Activated gamma-delta T cell (primary cell): ENCODE data around the gene NAA38.

Experiments used
- DNase-seq: peaks from one replicate; lab custom pipeline; 2025; lab: John Stamatoyannopoulos, UW
- total RNA-seq, 2 donors: gene quantifications; one replicate each; lab custom pipeline; 2026; lab: John Stamatoyannopoulos, UW

NAA38 gene, protein sequence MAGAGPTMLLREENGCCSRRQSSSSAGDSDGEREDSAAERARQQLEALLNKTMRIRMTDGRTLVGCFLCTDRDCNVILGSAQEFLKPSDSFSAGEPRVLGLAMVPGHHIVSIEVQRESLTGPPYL
- 13.3 to 16.8 reads per million in 2 donors for total RNA-seq

DNA sequence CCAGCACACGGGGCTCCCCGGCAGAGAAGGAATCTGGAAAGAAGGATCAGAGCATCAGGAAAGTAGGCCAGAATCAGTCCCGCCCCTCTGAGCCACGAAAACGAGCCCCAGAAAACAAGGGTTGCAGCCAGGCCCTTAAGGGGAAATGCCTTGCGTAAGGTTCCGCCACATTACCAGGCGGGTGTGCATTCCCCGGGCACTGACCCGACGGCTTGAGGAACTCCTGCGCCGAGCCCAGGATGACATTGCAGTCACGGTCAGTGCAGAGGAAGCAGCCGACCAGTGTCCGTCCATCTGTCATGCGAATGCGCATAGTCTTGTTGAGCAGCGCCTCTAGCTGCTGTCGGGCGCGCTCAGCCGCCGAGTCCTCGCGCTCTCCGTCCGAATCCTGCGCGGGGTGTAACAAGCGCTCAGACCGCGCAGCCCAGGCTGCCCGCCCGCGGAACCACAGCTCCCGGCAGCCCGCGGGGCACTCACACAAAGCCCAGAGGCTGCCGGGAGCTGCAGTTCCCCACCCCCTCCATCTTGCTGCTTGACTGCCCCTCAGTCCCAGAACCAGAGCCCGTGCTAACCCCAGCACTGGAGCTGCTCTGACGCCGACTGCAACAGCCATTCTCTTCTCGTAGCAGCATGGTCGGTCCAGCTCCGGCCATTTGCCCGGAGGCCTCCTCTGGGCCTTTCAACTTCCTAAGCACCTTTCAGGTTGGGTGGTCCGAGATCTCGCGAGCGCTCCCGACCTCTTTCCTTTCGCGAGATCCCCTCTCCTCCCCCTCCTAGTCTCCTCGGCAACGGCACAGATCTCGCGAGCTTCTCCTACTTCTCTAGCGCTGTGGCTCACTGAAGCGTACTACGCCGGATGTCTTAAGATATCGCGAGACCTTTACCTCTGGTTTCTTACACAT lies at the start of gene NAA38:
NAA38 (minus strand) TSS at position 749 of the 902 bp plus-strand sequence; CDS start at position 653, 96 bp downstream.
- DNase-seq = peak; percentile 81

DNA sequence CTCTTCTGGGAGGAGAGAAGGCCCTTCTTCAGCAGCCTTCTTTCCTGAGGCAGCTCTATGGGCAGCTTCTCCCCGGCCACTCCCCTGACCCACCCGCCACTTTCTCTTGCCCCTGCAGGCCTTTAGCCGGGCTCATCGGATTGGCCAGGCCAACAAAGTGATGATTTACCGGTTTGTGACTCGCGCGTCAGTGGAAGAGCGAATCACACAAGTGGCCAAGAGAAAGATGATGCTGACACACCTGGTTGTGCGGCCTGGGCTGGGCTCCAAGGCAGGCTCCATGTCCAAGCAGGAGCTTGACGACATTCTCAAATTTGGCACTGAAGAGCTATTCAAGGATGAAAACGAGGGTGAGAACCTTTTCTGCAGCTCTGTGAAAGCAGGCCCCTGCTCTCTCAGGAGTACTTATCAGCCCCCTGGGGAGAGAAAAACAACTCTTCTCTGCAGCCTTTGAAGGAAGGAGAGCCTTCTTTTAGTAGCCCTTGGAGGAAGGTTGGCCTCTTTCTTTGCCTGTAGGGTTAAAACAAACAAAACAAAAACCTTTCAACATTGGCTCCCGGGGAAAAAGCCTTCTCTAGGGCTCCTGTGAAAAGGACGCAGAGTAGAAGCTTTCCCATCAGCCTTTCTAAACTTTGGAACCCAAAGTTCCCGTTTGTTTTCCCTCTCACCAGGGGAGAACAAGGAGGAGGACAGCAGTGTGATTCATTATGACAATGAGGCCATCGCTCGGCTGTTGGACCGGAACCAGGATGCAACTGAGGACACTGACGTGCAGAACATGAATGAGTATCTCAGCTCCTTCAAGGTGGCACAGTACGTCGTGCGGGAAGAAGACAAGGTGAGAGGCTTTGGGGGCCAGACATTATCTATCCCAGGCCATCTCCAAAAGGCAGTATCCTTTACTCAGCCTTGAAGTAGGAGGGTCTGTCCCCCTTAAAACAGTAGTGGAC lies 46.1 kb upstream of the NAA38 start:
- no peak for DNase-seq

DNA sequence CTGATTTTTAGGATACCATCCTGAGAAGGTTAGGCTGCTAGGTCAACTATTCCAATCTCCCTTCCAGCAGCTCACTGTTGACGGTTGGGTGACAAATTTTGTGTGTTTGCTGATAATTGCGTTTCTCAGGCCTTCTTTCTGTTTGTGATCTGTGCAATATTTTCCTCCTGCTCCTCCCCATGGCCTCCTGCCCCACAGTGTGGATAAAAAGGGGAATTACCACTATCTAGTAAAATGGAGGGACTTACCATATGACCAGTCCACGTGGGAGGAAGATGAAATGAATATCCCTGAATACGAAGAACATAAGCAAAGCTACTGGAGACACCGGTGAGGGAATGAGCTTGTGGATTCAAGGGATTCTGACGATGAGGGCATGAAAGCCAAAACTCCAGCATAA lies 40.4 kb upstream of the NAA38 start:
- no peak for DNase-seq

DNA sequence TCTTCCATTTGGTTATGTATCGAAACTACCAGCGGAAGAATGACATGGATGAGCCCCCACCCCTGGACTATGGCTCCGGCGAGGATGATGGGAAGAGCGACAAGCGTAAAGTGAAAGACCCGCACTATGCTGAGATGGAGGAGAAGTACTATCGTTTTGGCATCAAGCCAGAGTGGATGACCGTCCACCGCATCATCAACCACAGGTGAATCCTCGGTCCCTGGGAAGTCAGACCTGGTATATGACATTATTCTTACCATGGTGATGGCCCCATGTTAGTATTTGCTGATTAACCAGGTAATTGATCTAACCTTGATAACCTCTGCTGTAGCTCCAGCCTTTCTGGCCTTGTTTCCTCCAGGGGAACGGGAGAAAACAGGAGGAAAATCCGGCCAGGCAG lies 39.7 kb upstream of the NAA38 start:
- DNase-seq = no peak

DNA sequence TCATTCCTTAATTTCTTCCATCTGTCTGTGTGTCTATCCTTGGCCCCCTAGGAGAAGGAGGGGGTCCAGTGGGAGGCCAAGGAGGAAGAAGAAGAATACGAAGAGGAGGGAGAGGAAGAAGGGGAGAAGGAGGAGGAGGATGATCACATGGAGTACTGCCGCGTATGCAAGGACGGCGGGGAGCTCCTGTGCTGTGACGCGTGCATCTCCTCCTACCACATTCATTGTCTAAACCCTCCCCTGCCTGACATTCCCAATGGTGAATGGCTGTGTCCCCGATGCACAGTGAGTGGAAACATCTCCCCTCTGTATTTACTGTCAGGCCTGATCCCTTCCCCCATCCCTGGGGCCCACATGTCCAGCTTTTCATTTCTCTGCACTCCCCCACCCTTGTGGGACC lies 37.5 kb upstream of the NAA38 start:
- DNase-seq = no peak

DNA sequence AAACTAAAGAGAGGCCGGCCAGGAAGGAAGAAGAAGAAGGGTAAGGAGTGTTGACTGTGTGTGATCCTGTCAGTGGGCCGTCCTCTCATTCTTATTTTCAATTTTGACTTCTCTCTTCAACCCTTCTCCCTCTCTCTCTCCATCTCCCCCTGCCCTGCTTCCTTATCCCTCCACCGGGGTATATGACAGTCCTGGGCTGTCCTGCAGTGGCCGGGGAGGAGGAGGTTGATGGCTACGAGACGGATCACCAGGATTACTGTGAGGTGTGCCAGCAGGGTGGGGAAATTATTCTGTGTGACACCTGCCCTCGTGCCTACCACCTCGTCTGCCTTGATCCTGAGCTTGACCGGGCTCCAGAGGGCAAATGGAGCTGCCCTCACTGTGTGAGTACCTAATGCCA lies 36.9 kb upstream of the NAA38 start:
- DNase-seq = no peak

DNA sequence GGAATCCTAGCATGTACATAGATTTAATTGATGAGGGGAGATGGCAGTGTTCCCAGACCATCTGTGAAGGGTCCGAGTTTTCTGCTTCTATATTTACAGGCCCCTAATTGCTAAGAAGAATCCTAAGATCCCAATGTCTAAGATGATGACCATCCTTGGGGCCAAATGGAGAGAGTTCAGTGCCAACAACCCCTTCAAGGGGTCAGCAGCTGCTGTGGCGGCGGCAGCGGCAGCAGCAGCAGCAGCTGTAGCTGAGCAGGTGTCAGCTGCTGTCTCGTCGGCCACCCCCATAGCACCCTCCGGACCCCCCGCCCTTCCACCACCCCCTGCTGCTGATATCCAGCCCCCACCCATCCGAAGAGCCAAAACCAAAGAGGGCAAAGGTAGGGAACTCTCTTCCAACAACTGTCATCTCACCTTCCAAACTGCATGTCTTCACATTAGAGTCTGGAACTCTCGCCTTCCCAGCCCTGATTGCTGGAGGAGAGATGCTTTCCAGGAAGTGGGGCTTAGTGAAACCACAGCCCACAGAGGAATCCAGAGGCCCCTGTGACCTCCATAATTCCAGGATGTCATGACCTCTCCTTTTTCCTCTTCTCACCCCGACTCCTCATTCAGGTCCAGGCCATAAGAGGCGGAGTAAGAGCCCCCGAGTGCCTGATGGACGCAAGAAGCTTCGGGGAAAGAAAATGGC lies 36.0 kb upstream of the NAA38 start:
- no peak for DNase-seq

DNA sequence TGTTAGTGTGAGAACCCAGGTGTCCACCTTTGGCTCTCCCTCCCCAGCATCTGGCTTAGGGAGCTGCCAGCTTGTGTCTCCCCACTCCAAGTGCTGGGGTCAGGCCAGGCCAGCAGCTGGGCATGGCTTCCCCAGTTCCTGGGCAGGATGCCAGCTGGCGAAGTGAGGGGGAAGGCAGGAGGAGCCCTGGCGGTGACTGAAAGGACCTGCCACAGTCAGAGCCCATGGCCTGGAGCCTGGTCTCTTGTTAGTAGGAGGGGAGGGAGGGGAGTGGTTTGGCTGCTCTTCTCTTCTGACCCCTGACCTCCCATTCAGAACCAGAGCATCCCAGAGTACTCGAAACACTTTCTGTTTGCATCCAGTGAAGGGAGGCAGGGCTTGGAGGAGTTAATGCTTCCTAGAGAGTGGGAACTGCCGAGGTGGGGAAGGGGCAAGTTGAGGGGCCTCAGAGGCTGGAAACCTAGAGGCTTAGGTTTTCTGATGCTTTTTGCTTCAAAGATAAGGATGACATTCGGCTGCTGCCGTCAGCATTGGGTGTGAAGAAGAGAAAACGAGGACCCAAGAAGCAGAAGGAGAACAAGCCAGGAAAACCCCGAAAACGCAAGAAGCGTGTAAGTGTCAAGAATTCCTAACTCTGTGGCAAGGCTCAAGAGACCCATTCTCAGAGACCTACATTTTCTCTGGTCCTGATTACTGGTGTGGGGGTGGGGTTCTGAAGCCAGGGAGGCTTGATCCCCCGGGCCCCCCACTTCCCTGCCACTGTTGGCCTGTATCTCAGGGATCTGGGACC lies 32.0 kb upstream of the NAA38 start:
- DNase-seq = no peak

DNA sequence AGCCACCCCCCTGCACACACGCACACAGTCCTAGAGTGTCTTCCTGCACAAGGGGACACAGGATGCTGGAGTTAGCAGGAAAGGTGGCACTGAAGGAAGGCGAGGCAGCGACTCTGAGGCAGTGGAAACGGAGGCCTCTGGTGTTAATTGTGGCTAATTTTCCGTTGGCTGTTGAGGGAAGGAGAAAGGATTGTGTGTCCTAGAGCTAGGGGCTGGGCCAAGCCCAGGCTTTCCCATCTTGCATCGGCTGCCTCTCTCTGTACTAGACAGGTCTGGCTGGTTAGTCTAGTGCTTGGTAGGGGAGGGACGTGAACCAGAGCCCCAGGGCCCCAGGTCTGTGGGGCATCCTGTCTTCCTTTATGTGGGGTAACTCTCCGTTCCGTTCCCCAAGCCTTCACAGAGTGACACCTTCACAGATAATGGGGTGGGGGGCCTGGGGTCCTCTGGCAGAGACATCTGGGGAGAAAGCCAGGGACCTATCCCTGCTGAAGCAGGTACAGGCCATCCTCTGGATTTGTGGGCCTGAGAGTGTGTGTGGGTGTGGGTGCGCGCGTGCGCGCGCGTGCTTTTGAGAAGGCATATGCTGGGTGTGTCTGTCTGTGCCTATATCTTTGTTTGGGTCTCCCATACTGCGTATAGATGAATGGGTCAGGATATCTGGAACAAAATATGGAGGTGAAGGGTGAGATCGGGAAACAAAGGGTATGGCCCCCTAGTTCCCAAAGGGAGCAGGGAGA lies 31.0 kb upstream of the NAA38 start, which contains the start of gene CHD3:
CHD3 (plus strand) TSS at position 606 of the 737 bp plus-strand sequence. CDS start 212 bp downstream, outside the sequence.
- DNase-seq = no peak

DNA sequence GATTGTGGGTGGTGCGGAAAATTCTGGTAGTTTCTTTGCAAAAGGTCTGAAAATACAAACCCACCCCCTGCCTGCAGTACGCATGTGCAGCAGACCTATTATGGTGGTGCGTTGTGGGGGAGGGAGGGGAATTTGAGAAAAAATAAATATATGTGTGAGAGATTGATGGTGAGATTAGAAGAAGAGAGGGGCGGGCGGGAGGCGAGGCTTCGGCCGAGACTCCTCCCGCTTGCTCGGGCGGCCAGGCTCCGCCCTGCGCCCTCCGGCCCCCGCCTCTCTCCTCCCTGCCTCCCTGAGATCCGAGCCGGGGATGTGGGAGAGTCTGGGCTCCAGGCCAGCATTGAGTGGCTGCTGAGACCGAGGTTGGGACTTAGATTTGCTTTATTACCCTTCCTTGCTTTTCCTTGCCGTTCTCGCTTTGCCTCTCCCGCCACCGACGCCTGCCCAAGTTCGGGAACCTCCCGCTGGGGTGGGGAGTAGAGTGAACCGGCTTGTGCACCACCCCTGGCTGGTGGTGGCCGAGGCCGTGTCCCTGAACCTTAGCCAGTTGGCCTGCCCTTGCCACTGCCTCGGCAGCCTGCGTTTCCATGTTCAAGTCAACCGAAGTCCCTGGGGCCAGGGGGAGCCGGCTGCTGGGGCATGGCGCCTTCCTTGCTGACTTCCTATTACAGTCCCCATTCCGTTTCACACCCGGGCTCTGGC lies 30.3 kb upstream of the NAA38 start:
- DNase-seq = peak; percentile 51

DNA sequence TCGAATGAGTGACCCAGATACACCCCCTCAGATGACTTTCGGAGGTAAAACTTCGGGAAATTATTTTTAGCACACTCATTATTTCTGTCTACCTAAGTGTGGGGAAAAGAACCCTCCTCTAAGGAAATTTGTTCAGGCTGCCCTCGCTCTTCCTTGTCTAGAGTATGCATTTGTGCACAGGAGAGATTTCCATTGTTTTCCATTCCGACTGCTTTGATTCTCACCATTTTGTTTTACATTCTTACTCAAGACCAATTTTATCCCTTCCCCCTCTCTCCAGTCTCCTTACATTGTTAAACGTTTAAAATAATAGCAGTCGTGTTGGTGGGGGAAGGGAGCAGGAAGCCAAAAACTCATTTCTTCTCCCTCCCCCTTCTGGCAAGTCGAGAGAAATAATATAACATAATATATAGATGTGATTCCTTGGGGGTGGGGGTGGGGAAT lies 29.7 kb upstream of the NAA38 start:
- no peak for DNase-seq

DNA sequence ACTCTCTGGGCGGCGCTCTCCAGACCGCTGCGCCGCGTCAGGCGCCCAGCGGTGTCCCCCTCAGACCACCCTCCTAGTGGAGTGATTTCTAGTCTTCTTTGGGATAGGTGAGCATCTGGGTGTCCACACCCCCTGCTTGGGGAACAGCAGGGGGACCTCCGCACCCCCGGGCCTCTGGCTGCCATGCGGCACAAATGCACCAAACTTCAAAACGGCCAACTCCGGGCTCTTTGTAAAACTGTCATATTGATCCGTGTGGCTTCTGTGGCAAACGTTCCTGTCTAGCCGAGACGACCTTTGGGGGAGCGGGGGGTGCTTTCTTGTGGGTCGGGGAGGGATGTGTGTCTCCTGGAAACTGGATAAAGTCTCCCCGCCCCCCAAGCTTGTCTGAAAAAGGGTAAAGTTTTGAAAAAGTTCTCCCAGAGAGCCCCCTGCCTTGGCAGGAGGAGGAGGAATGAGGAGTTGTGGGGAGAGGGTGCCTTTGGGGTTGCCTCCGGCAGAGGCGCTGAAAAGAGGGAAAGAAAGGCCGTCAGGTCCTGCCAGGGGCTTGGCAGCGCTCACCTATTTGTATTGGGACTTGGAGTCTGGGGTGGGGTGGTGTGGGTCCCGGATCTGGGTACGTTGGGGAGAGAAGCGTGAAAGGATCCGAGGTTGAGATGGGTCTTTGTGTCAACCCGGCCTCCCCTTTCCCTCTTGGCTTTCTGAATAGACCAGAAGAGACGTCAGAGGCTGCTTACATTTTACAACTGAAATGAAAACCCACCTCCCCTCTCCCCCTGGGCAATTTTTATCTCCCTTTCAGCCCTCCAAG lies 29.1 kb upstream of the NAA38 start:
- DNase-seq = no peak

DNA sequence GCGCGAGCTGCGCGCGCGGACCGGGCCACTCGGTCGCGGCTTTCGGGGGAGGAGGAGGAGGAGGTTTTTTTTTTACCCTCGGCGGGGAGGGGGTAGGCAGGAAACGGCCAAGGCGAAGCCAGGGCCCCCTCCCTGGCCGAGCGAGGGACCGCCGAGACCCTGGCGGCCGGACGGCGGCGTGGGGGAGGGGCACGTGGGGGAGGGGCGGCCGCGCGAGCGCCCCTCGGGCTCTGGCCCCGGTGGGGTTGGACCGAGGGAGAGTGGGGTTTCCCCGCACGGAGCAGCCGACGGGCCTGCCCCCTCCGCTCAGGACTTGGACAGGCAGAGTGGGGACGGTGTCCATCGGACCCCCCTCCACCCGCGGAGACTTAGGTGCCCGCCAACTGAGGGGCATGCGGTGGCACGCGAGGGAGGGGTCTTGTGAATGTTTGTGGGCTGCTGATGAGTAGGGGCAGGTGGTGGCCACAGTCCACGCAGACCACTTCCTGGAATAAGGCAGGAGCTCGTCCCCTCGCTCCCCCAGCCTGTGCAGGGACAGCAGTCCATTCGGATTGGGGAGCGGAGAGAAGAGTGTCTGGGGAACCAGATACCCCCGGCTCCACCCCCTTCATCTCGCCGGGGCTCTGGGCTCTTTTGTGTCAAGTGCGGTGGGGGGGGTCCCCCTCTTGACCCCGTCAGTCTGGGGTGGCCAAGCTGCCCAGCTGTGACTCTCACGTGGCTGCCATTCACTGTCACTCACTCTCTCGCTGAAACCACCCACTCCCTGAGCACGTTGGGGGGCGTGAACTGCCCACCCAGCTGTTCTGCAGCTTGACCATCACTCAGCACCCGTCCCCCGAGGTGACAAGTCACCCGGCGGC lies 28.2 kb upstream of the NAA38 start:
- no peak for DNase-seq

DNA sequence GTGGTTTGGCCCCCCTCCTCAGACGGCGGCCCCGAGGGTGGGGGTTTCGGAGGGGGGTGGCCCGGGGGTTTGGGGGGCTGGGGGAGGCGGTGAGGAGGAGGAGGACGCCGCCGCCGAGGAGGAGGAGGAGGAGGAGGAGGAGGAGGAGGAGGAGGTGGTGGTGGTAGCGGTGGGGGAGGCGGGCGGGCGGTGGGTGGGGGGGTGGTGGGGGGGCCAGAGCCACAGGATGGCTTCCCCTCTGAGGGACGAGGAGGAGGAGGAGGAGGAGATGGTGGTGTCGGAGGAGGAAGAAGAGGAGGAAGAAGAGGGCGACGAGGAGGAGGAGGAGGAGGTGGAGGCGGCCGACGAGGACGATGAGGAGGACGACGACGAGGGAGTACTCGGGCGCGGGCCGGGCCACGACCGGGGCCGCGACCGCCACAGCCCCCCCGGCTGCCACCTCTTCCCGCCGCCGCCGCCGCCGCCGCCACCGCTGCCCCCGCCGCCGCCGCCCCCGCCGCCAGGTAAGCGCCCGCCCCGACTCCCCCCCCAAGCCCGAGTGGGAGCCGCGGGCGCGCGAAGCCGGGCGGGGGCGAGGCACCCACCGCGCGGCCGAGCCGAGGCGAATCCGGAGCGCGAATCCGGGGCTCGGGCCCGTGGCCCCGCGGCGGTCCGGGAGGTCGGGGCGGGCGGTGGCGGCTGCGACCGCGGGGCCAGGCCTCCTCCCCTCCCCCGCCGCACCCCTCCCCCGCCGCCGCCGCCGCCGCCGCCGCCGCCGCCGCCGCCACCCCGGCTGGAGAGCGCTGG lies 27.4 kb upstream of the NAA38 start:
- peak; percentile 52 for DNase-seq

DNA sequence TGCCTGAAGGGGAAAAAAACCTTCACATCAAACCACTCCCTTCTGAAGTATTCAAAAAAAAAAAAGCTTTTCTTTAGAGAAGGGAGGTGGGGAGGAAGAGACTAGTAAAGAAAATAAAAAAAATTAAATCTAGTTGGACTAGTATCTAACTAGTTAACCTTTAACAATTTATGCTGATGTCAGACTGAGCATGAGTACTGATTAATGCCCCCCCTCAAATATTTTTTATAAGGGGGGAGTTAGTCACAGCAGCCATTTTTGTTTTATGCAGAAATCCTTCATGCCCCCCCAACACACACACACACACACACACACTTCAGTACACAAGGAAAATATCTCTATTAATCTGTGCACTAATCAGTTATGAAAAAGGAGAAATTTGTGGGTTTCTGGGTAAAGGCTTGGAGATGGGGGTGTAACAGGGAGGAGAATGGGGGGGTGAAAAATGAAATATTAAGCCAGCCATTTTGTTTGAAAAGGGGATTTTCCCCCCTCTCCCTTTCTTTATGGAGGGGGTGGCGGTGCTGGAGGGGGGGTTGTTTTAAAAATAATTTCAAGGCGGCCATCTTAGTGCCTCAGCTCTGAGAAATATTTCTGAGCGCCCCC lies 26.5 kb upstream of the NAA38 start:
- no peak for DNase-seq

DNA sequence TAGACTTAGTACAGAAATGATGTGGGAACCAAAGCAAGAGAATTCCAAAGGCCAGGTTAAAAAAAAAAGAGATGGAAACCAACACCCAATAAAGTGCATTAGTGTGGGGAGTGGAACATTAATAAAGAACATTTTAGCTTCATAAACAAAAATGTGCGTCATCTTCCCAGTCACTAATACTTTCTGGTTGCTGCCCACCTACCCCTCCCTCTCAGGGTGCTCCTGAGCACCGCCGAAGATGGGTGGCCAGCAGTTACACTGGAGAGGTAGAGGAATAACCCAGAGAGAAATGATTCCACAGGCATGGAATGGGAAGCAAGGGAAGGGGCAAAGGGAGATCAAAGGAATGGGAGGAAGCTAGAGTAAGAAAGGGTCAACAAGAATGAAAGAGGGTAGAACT lies 25.3 kb upstream of the NAA38 start:
- DNase-seq = no peak
